Upper lobe of right lung (tissue), 1 donor: Measurements from ENCODE around the gene DDX55. TPM values are rescaled to one million over a fixed set of nuclear protein-coding genes. Genes with fewer than 3 reads are reported as not detected.
A peak's percentile ranks its signal among the peaks of the same experiment; 100 is the strongest.

Experiments
- ATAC-seq: fragments of 200-7000 bp; cut with Tn5 transposase; one replicate; pipeline ENCODE4 v1.9.1; 2020; ENCODE audit warnings: mild to moderate bottlenecking, moderate library complexity
- DNase-seq: peaks from one replicate; pipeline ENCODE4 v3.0.0-alpha.2; 2020
- H3K27ac ChIP-seq: fragments of 200-600 bp; one replicate; pipeline ENCODE4 v1.8.0; 2022
- H3K27me3 ChIP-seq: fragments of 200-600 bp; one replicate; pipeline ENCODE4 v1.8.0; 2022; ENCODE audit warnings: mild to moderate bottlenecking
- H3K36me3 ChIP-seq: fragments of 200-600 bp; one replicate; pipeline ENCODE4 v1.8.0; 2022
- H3K4me1 ChIP-seq: fragments of 200-600 bp; one replicate; pipeline ENCODE4 v1.8.0; 2022
- H3K4me3 ChIP-seq: fragments of 200-600 bp; one replicate; pipeline ENCODE4 v1.8.0; 2022; ENCODE audit warnings: mild to moderate bottlenecking
- H3K9me3 ChIP-seq: fragments of 200-600 bp; one replicate; pipeline ENCODE4 v1.8.0; 2022
- intact Hi-C: fragments of 100-400 bp; cut with DNase I; formaldehyde crosslinking; loops from one replicate; pipeline ENCODE4 v1.11.0; 2022
- total RNA-seq: library from RNA; stranded (reverse); fragmentation: NEBNext Ultra II Directional; extraction: Animal tissue kit (Norgen Biotek cat#: 25700); gene quantifications from one replicate; pipeline ENCODE4 v1.2.1, GENCODE V29; 2021
- TF ChIP-seq, protein P1 (sequence below): fragments of 200-600 bp; IDR thresholded peaks from one replicate; pipeline ENCODE4 v1.8.0; 2022; ENCODE audit warnings: antibody characterized with exemption
- donor health status: DM: no; HTN: yes; CAD: no; lungs with severe emphysema.

Gene DDX55
- total RNA-seq, 1 donor from 2014 or later, result 20.2 TPM

DNA sequence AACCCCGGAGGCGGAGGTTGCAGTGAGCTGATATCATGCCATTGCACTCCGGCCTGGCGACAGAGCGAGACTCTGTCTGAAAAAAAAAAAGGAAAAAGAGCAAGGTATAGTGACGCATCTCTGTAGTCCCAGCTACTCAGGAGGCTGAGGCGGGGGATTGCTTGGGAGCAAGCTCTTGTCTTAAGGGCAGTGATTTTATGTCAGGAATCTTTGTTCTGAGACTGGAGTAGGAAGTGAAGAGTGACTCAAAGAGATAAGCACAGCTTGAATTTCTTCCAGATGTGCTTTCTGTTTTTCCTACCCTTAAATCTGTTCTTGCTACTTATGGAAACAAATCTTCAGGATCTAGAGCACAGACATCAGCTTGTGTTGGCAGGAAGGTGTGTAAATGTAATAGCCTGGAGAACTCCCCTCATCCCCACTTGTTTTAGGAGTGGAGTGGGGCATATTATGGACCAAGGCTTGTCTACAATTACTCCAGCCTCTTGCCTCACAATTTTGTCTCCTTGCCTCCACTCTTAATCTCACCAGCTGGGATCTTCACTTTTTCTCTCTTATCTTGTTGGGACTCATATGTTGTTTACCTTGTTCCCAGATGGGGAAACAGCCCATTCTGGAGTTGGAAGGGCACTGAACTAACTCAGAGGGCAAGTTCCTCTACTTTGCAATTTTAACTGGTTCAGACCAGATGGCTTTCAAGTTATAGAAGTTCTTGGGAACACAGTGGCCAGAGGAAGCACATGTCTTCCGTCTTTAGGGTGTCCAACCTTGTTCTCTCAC, 10.0 kb upstream of the DDX55 start:
- no peaks in the 10 kb centered on the region for H3K27me3 ChIP-seq
- ATAC-seq (no peak), DNase-seq (no peak)
- no peak overlapping the region for H3K27ac ChIP-seq
- H3K36me3 ChIP-seq, result peaks cover 100% of the 10 kb centered on the region
- peaks cover 28% of the 10 kb centered on the region for H3K4me1 ChIP-seq
- TF ChIP-seq, protein P1, sequence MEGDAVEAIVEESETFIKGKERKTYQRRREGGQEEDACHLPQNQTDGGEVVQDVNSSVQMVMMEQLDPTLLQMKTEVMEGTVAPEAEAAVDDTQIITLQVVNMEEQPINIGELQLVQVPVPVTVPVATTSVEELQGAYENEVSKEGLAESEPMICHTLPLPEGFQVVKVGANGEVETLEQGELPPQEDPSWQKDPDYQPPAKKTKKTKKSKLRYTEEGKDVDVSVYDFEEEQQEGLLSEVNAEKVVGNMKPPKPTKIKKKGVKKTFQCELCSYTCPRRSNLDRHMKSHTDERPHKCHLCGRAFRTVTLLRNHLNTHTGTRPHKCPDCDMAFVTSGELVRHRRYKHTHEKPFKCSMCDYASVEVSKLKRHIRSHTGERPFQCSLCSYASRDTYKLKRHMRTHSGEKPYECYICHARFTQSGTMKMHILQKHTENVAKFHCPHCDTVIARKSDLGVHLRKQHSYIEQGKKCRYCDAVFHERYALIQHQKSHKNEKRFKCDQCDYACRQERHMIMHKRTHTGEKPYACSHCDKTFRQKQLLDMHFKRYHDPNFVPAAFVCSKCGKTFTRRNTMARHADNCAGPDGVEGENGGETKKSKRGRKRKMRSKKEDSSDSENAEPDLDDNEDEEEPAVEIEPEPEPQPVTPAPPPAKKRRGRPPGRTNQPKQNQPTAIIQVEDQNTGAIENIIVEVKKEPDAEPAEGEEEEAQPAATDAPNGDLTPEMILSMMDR, result no peak
- no peaks in the 10 kb centered on the region for H3K9me3 ChIP-seq
- no peak overlapping the region for H3K4me3 ChIP-seq
- intact Hi-C loops, result no loop called here

DNA sequence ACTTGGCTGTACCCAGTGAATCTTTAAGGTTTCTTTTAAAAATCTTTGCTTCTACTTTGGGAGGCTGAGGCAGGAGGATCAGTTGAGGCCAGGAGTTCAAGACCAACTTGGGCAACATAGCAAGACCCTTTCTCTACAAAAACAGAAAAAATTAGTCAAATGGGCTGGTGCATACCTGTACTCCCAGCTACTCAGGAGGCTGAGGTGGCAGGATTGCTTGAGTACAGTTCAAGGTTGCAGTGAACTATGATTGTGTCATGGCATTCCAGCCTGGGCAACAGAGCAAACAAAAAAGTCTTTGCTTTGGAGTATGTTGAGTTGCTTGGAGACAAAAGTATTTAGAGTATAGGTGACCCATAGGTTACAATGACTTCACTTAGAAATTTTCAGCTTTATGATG, 6.2 kb upstream of the DDX55 start:
- TF ChIP-seq, protein P1, result no peak
- DNase-seq (no peak), ATAC-seq (peak; percentile 61)
- H3K4me3 ChIP-seq, result no peak overlapping the region
- peaks cover 81% of the 10 kb centered on the region for H3K36me3 ChIP-seq
- intact Hi-C loops, result no loop called here
- H3K27ac ChIP-seq, result no peak overlapping the region
- H3K4me1 ChIP-seq, result peaks cover 9% of the 10 kb centered on the region
- H3K9me3 ChIP-seq, result no peaks in the 10 kb centered on the region
- no peaks in the 10 kb centered on the region for H3K27me3 ChIP-seq

DNA sequence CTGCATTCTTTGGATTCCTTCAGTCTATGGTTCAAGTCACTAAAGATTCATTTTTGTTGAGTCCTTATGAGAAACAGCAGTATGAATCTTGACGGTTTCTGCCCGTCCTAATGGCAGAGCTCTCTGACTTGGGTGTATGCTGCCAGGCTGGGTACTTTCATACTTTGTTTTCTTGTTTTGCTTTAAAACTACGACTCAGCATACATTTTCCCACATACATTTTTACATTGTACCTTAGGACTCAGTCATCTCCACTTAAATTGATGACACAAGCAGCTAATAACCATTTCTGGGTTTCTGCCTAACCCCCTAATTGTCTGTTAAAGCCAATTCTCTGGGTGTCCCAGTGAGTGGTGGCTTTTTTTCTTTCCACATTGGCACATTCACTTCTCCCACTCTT, 4.8 kb upstream of the DDX55 start:
- Histone ChIP-seq H3K4me1 (peaks cover 3% of the 10 kb centered on the region), H3K36me3 (peaks cover 67% of the 10 kb centered on the region), H3K27me3 (no peaks in the 10 kb centered on the region), H3K27ac (no peak overlapping the region), H3K9me3 (no peaks in the 10 kb centered on the region), H3K4me3 (no peak overlapping the region)
- TF ChIP-seq, protein P1, result no peak
- ATAC-seq, result no peak
- intact Hi-C loops, result no loop called here
- no peak for DNase-seq

DNA sequence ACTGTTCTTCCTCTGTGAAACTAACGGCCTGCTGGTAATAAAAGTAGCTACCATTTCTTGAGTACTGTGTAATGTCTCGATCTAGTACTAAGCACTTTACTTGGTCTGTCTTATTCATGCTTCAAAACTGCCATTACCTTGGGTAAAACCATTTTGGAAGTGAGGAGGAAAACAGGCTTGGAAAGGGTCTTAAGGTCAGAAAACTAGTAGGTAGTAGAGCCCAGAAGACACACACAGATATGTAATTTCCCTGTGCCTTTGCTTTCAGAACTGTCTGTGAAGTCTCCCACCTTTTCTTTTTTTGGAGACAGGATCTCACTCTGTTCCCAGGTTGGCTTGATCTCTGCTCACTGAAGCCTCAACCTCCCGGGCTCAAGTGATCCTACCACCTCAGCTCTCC, 3.4 kb upstream of the DDX55 start:
- peaks cover 53% of the 10 kb centered on the region for H3K36me3 ChIP-seq
- intact Hi-C loops, result no loop called here

DNA sequence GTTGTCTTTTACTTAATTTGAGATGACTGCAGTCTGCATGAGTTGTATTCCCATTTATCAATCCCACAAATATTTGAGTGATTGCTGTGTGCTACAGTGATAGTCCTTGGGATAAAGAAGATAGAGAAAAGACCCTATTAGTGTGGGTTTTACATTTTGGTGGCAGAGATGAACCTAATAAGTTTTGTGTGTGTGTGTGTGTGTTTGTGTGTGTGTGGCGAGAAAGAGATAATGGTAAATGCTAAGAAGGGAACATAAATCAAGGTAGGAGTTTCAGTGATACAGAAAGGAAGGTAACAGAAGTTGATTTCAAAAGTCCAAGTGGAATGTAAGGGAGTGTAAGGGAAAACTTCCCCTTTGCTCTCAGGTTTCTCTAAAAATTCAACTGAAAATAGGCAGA, 2.6 kb upstream of the DDX55 start:
- intact Hi-C loops, result no loop called here
- Histone ChIP-seq H3K4me3 (no peak overlapping the region), H3K27ac (no peak overlapping the region), H3K36me3 (peaks cover 45% of the 10 kb centered on the region), H3K4me1 (peaks cover 9% of the 10 kb centered on the region), H3K9me3 (no peaks in the 10 kb centered on the region), H3K27me3 (no peaks in the 10 kb centered on the region)
- no peak for DNase-seq
- TF ChIP-seq, protein P1, result no peak
- ATAC-seq, result no peak

More for the DNA sequence above, 3.4 kb upstream of the DDX55 start:
- Histone ChIP-seq H3K4me3 (no peak overlapping the region), H3K27ac (no peak overlapping the region), H3K9me3 (no peaks in the 10 kb centered on the region), H3K27me3 (no peaks in the 10 kb centered on the region), H3K4me1 (peaks cover 9% of the 10 kb centered on the region)
- TF ChIP-seq, protein P1, result no peak
- ATAC-seq (no peak), DNase-seq (no peak)
